Psoas muscle (tissue), 8 donors: ENCODE measurements around the gene OR2C1. TPM values are rescaled to one million over a fixed set of nuclear protein-coding genes. Genes with fewer than 3 reads are reported as not detected.

Source experiments
- ATAC-seq, 4 donors: fragments of 200-7000 bp; cut with Tn5 transposase; one replicate each; pipeline ENCODE4 v1.9.1; 2020; ENCODE audit warnings: moderate library complexity in 3 of 4, mild to moderate bottlenecking in 2 of 4
- DNase-seq, 2 donors: peaks; one replicate each; pipeline ENCODE4 v3.0.0-alpha.2; 2020
- H3K27ac ChIP-seq: fragments of 200-600 bp; one replicate; pipeline ENCODE4 v1.8.0; 2022
- H3K27me3 ChIP-seq, 3 donors: fragments of 200-600 bp in 1 of 3; one replicate each; pipeline versions ENCODE4 v1.6.1 to v1.8.0; 2013 to 2022; ENCODE audit warnings: low read length in 2 of 3, mild to moderate bottlenecking in 2 of 3, moderate library complexity in 1 of 3; ENCODE audit not compliant: insufficient read depth in 3 of 3
- H3K36me3 ChIP-seq, 2 donors: fragments of 200-600 bp in 1 of 2; one replicate each; pipeline versions ENCODE4 v1.6.1 to v1.8.0; 2013 to 2022; ENCODE audit warnings: low read depth in 1 of 2, mild to moderate bottlenecking in 1 of 2, moderate library complexity in 1 of 2; ENCODE audit not compliant: insufficient read depth in 1 of 2
- H3K4me1 ChIP-seq: fragments of 200-600 bp; one replicate; pipeline ENCODE4 v1.8.0; 2022
- H3K4me3 ChIP-seq: fragments of 200-600 bp; one replicate; pipeline ENCODE4 v1.8.0; 2022; ENCODE audit warnings: mild to moderate bottlenecking
- H3K9me3 ChIP-seq: fragments of 200-600 bp; one replicate; pipeline ENCODE4 v1.8.0; 2022
- CTCF ChIP-seq: fragments of 200-600 bp; IDR thresholded peaks from one replicate; pipeline ENCODE4 v1.8.0; 2022; ENCODE audit warnings: antibody characterized with exemption
- WGBS, 3 donors: extraction: QIAGEN DNeasy Blood & Tissue Kit; methylation state at CpG; one replicate each; pipeline versions ENCODE4 v1.1.6 to v1.1.7; 2013; 5-methylcytosine and 5-hydroxymethylcytosine counted together
- intact Hi-C, 2 donors: fragments of 100-400 bp; cut with DNase I; formaldehyde crosslinking; loops; one replicate each; pipeline versions ENCODE4 v1.11.0 to v1.14.2; 2022
- polyA plus RNA-seq, 3 donors: library from polyadenylated mRNA; stranded (reverse); fragments of 200-250 nt; gene quantifications; one replicate each; pipeline ENCODE4 v1.2.3, GENCODE V29; 2013
- total RNA-seq, 4 donors: library from RNA; stranded (reverse); fragmentation: NEBNext Ultra II Directional in 2 of 4; extraction: Animal tissue kit (Norgen Biotek cat#: 25700) in 2 of 4; gene quantifications; one replicate each; pipeline versions ENCODE4 v1.2.1 to v1.2.4, GENCODE V29; 2021 to 2023
- donor health status: healthy with polysubstance abuse.
- donor health status: DM: no; HTN: no; CAD: no; lungs with moderate emphysema.
- donor health status: Bipolar disorder and iron deficiency.
- donor health status: healthy.
- donor health status: DM: yes; HTN: yes; CAD: no.
- donor health status: DM: no; HTN: no; CAD: no.
- donor health status: DM: no; HTN: no; CAD: no.
- donor health status: DM: yes; HTN: yes; CAD: no.

OR2C1 gene
- total and polyA plus RNA-seq, 7 donors = not detected

DNA sequence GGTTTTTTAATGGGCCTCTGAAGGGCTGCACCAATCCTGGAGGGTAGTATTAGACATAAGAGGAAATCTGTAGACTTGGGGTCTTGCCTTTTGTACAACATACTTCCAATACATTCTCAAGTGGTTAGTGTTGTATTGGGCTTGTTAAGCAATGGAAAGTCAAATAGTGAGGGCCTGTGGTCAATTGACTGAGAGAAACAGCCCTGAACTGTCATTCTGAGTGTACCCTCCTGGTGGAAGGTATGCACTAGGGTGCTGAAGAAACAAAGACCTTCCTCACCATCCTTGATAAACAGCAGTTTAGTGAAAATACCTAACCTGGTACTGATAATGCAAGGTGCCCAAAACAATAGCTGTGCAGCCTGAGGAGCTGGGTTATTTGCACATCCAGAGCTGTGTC is 22.2 kb downstream of the OR2C1 start:
- Histone ChIP-seq H3K4me1 (no peaks in the 10 kb centered on the region), H3K27ac (no peak overlapping the region), H3K4me3 (no peak overlapping the region), H3K27me3 (no peaks in the 10 kb centered on the region), H3K9me3 (peaks cover 89% of the 10 kb centered on the region), H3K36me3 (peaks cover 9 to 12% of the 10 kb centered on the region in 2 donors)
- ATAC-seq = no peak
- intact Hi-C loops = no loop called here
- DNase-seq = no peak
- no peak for TF ChIP-seq CTCF

DNA sequence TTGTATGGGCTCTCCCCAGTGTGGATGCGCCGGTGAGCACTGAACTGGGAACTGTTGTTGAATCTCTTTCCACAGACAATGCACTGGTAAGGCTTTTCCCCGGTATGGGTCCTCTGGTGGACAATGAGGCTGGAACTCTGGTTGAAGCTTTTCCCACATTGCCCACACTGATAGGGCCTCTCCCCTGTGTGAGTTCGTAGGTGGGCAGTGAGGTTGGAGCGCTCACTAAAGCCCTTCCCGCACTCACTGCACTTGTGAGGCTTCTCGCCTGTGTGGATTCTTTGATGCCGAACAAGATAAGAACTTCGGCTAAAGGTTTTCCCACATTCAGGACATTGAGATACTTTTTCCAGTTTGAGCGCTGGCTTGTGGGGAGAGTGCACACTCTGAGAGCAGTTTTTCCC is 27.4 kb downstream of the OR2C1 start:
- TF ChIP-seq CTCF = no peak
- 97 to 98% (median 98%) methylated on average over 10 of the region's 10 CpGs for WGBS, 3 donors
- Histone ChIP-seq H3K27ac (no peak overlapping the region), H3K27me3 (no peaks in the 10 kb centered on the region), H3K4me1 (no peaks in the 10 kb centered on the region), H3K9me3 (peaks cover 87% of the 10 kb centered on the region), H3K4me3 (no peak overlapping the region), H3K36me3 (peaks cover 36 to 39% of the 10 kb centered on the region in 2 donors)
- DNase-seq = no peak
- intact Hi-C loops = no loop called here
- no peak for ATAC-seq

GRCh38 chr16:3388325-3388724 is 32.6 kb downstream of the OR2C1 start:
- DNase-seq (no peak), ATAC-seq (no peak)
- no peak for TF ChIP-seq CTCF
- intact Hi-C loops = no loop called here
- H3K36me3 ChIP-seq = peaks cover 31 to 68% of the 10 kb centered on the region in 2 donors
- H3K4me1 ChIP-seq = no peaks in the 10 kb centered on the region
- no peak overlapping the region for H3K4me3 ChIP-seq
- 95 to 99% (median 97%) methylated on average over 6 of the region's 6 CpGs for WGBS, 3 donors
- H3K9me3 ChIP-seq = peaks cover 85% of the 10 kb centered on the region
- H3K27ac ChIP-seq = no peak overlapping the region
- no peaks in the 10 kb centered on the region for H3K27me3 ChIP-seq

GRCh38 chr16:3389663-3390338 is 34.1 kb downstream of the OR2C1 start:
- intact Hi-C loops = no loop called here
- Histone ChIP-seq H3K27ac (no peak overlapping the region), H3K4me1 (no peaks in the 10 kb centered on the region), H3K27me3 (no peaks in the 10 kb centered on the region), H3K9me3 (peaks cover 84% of the 10 kb centered on the region), H3K4me3 (no peak overlapping the region), H3K36me3 (peaks cover 32 to 70% of the 10 kb centered on the region in 2 donors)
- no peak for TF ChIP-seq CTCF
- WGBS, 3 donors = 96 to 97% (median 96%) methylated on average over 9 of the region's 9 CpGs
- DNase-seq (no peak), ATAC-seq (no peak)

DNA sequence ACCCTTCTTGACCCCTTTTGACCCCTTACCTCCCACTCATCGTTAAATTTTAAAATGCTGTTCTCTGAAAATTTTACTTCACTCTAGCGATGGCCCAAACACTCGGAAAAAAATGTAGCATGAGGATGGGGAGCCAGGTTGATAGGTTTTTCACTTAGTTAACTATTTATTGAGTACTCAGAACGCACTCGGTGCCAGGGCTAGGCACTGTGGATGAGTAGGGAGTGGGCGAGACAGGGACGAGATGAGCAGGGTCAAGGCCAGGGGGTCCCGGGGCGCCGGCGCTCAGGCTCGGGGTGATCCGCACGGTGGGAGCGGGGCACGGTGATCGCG is 44.7 kb downstream of the OR2C1 start:
- no peak for ATAC-seq

More for the DNA sequence above, 44.7 kb downstream of the OR2C1 start:
- 0 to 1% (median 0%) methylated on average over 18 of the region's 18 CpGs for WGBS, 3 donors
- peaks cover 45% of the 10 kb centered on the region for H3K9me3 ChIP-seq
- H3K4me3 ChIP-seq = peak overlapping the region; percentile 98
- H3K4me1 ChIP-seq = peaks cover 12% of the 10 kb centered on the region
- no peaks in the 10 kb centered on the region for H3K27me3 ChIP-seq
- no peak for DNase-seq
- no peak for TF ChIP-seq CTCF
- peak overlapping the region; percentile 90 for H3K27ac ChIP-seq
- intact Hi-C loops = loop anchor here (2.0 to 5.0 kb wide), 3 partner anchors 56 to 100 kb away; partner anchors contain the start of gene CLUAP1 (in 1 of the 2)
- peaks cover 11 to 54% of the 10 kb centered on the region in 2 donors for H3K36me3 ChIP-seq
